NCI-H1694 (cell line): ENCODE measurements around the gene HSF4.

Experiments used
- DNase-seq: peaks from one replicate; lab custom pipeline; 2025; lab: John Stamatoyannopoulos, UW

The HSF4 gene

GRCh38 chr16:67166598-67167168, 2.1 kb downstream of the HSF4 start:
- no peak for DNase-seq

GRCh38 chr16:67167588-67167987, 3.0 kb downstream of the HSF4 start:
- DNase-seq: no peak

- no peak for DNase-seq
These were observed 4.5 kb downstream of the HSF4 start for GRCh38 chr16:67169011-67169451.

- peak; percentile 56 for DNase-seq
These were observed 5.2 kb downstream of the HSF4 start for GRCh38 chr16:67169642-67170167.

GRCh38 chr16:67170168-67170948, 5.8 kb downstream of the HSF4 start, which contains the start of gene NOL3:
Gene NOL3 (plus strand): TSS chr16:67170538.
- peak; percentile 75 for DNase-seq

GRCh38 chr16:67170949-67171649, 6.6 kb downstream of the HSF4 start:
- DNase-seq: no peak

GRCh38 chr16:67173323-67173722, 8.8 kb downstream of the HSF4 start:
- no peak for DNase-seq

- DNase-seq: peak; percentile 50
These were observed 9.5 kb downstream of the HSF4 start for GRCh38 chr16:67173808-67174705.

GRCh38 chr16:67174706-67175231, 10.2 kb downstream of the HSF4 start:
- DNase-seq: no peak

GRCh38 chr16:67176662-67177061, 12.1 kb downstream of the HSF4 start:
- DNase-seq: no peak

GRCh38 chr16:67177743-67178699, 13.5 kb downstream of the HSF4 start:
- DNase-seq: no peak

- no peak for DNase-seq
These were observed 15.0 kb downstream of the HSF4 start for GRCh38 chr16:67179421-67180080.

GRCh38 chr16:67180166-67180565, 15.6 kb downstream of the HSF4 start:
- no peak for DNase-seq

- DNase-seq: no peak
These were observed 16.8 kb downstream of the HSF4 start for GRCh38 chr16:67181346-67181745.

- DNase-seq: no peak
These were observed 17.7 kb downstream of the HSF4 start for GRCh38 chr16:67182288-67182687.

GRCh38 chr16:67183284-67183626, 18.7 kb downstream of the HSF4 start:
- DNase-seq: no peak

GRCh38 chr16:67183627-67184452, 19.3 kb downstream of the HSF4 start, which contains the start of gene MATCAP1:
Gene MATCAP1 (minus strand): TSS chr16:67183963. CDS start chr16:67180610, 3,353 bp downstream.
- peak; percentile 95 for DNase-seq

GRCh38 chr16:67184453-67184994, 20.0 kb downstream of the HSF4 start:
- DNase-seq: no peak
